Neural cell (in vitro differentiated cells): ENCODE results near the gene C10orf95.

ENCODE experiments used
- CTCF ChIP-seq: fragments of 450-650 bp; IDR thresholded peaks from 2 replicates; pipeline ENCODE4 v1.5.1; 2014; ENCODE audit warnings: antibody characterized with exemption, mild to moderate bottlenecking, moderate library complexity; ENCODE audit not compliant: poor library complexity, severe bottlenecking
- EP300 ChIP-seq: fragments of 450-650 bp; conservative IDR thresholded peaks from 2 replicates; pipeline ENCODE4 v1.6.1; 2014; ENCODE audit warnings: antibody characterized with exemption, mild to moderate bottlenecking, moderate library complexity; ENCODE audit not compliant: poor library complexity, severe bottlenecking
- EZH2 ChIP-seq: fragments of 200-600, 300-800 bp; shearing (Covaris generic), sonication (generic); IDR thresholded peaks from 2 replicates; pipeline ENCODE4 v1.6.1; 2014; ENCODE audit warnings: antibody characterized with exemption, low read length, borderline replicate concordance, mild to moderate bottlenecking; ENCODE audit not compliant: insufficient read depth, poor library complexity, severe bottlenecking
- MXI1 ChIP-seq: fragments of 450-650 bp; conservative IDR thresholded peaks from 2 replicates; pipeline ENCODE4 v1.6.1; 2014; ENCODE audit warnings: antibody characterized with exemption, mild to moderate bottlenecking; ENCODE audit not compliant: poor library complexity, severe bottlenecking
- POLR2AphosphoS5 ChIP-seq: IDR thresholded peaks from 2 replicates; pipeline ENCODE4 v1.6.1; 2012
- RAD21 ChIP-seq: fragments of 450-650 bp; conservative IDR thresholded peaks from 2 replicates; pipeline ENCODE4 v1.6.1; 2014; ENCODE audit warnings: antibody characterized with exemption, mild to moderate bottlenecking, moderate library complexity
- REST ChIP-seq: IDR thresholded peaks from 2 replicates; pipeline ENCODE4 v1.6.1; 2012; ENCODE audit warnings: borderline replicate concordance
- SMC3 ChIP-seq: fragments of 450-650 bp; conservative IDR thresholded peaks from 2 replicates; pipeline ENCODE4 v1.6.1; 2014; ENCODE audit warnings: antibody characterized with exemption, mild to moderate bottlenecking, moderate library complexity; ENCODE audit not compliant: poor library complexity
- TAF1 ChIP-seq: IDR thresholded peaks from 2 replicates; pipeline ENCODE4 v1.6.1; 2012; ENCODE audit warnings: low read depth

GRCh38 chr10:102468683-102469082 lies 17.3 kb upstream of the C10orf95 start:
- TF ChIP-seq CTCF (no peak), REST (no peak), EP300 (no peak), POLR2AphosphoS5 (no peak), RAD21 (no peak), EZH2 (no peak), SMC3 (no peak), MXI1 (no peak), TAF1 (no peak)
